Measurements from ENCODE around the gene LGI1.

DNA sequence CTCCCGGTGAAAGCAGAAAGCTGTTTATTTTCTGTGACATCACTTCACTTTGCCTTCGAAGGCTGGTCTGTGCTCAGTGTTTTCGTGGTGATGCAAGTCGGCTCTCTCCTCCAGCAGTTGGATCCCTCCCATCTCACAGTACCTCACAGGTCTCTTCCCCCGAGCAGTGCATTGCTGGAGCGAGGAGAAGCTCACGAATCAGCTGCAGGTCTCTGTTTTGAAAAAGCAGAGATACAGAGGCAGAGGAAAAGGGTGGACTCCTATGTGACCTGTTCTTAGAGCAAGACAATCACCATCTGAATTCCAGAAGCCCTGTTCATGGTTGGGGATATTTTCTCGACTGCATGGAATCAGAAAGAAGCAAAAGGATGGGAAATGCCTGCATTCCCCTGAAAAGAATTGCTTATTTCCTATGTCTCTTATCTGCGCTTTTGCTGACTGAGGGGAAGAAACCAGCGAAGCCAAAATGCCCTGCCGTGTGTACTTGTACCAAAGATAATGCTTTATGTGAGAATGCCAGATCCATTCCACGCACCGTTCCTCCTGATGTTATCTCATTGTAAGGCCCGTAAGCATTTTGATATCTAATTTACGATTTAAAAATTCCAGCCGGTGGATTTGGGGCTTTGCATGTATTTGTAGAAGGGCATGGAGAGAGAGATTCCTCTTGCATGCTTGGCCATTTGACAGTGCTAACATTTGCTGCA, at the start of gene LGI1:
- TF ChIP-seq CTCF (IDR thresholded peaks at IDR 0.05 in 2 of 3, conservative IDR thresholded peaks at IDR 0.05 in 1 of 3; ENCODE audit: insufficient read depth in 2 of 3, low read depth in 1 of 3, low read length in 3 of 3) = no peak
- no peak for TF ChIP-seq NR2C2 (CRISPR knock-in tag; IDR thresholded peaks at IDR 0.05)
- TF ChIP-seq NR2C2 (tag; IDR thresholded peaks at IDR 0.05) = no peak
- TF ChIP-seq E4F1 (CRISPR knock-in tag; IDR thresholded peaks at IDR 0.05; ENCODE audit: borderline replicate concordance) = no peak
- no peak for TF ChIP-seq IRF1 (CRISPR knock-in tag; IDR thresholded peaks at IDR 0.05; ENCODE audit: borderline replicate concordance)
- no peak for TF ChIP-seq FOXA1 (IDR thresholded peaks at IDR 0.05; ENCODE audit: borderline replicate concordance)
- TF ChIP-seq EZH2 (IDR thresholded peaks at IDR 0.05; ENCODE audit: borderline replicate concordance, low read depth, low read length) = no peak
- no peak for TF ChIP-seq MTA3 (IDR thresholded peaks at IDR 0.05; ENCODE audit: borderline replicate concordance)

Data from K562 (cell line).